ENCODE data around the gene ADGRB3.

DNA sequence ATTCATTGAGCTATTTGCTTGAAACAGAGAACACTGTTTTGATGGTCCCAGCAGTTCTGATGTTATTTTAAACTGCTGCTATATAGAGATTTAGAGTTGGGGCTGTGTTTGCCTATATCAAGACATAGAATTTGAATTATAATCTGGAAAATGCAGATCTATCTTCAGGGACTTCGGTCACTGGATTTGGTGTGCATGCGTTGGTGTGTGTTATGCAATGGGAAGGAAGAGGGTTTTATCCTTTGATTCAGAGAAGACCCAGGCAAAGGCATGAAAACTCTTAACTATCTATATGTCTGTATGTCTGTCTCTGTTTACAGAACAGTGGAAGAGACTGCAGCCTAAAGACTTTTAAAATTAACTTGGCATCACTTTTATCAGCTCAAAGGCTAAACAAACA, 2.0 kb downstream of the ADGRB3 start:
- no peak for TF ChIP-seq POLR2A (IDR thresholded peaks at IDR 0.05)
- TF ChIP-seq CTCF (IDR thresholded peaks at IDR 0.05), result no peak
